K562 (cell line): ENCODE data around the gene CENPC. TPM values are rescaled to one million over a fixed set of nuclear protein-coding genes. Genes with fewer than 3 reads are reported as not detected.

Experiments
- ATF7 ChIP-seq: fragments of 450-650 bp; IDR thresholded peaks from 2 replicates; pipeline ENCODE4 v1.7.1; 2014; ENCODE audit warnings: mild to moderate bottlenecking, moderate library complexity
- BACH1 ChIP-seq: fragments of 200-800 bp; sonication (Bioruptor generic); IDR thresholded peaks from 2 replicates; pipeline ENCODE4 v1.6.1; 2016; ENCODE audit warnings: missing genetic modification characterization, missing compliant biosample characterization
- BCLAF1 ChIP-seq, 2 experiments: fragments of 450-650 bp in 1 of 2; IDR thresholded peaks; 2 replicates each; pipeline ENCODE4 v1.6.1; 2011 to 2017; ENCODE audit warnings: low read depth in 2 of 2, antibody characterized with exemption in 1 of 2, borderline replicate concordance in 1 of 2, low read length in 1 of 2, mild to moderate bottlenecking in 1 of 2, mixed read lengths in 1 of 2; ENCODE audit not compliant: control insufficient read depth in 1 of 2
- CEBPB ChIP-seq: fragments of 450-650 bp; IDR thresholded peaks from 2 replicates; pipeline ENCODE4 v1.6.1; 2016; ENCODE audit warnings: missing genetic modification characterization, missing compliant biosample characterization
- ELF1 ChIP-seq: fragments of 200-800 bp; sonication (Bioruptor generic); IDR thresholded peaks from 2 replicates; pipeline ENCODE4 v1.6.1; 2016; ENCODE audit warnings: missing genetic modification characterization, missing compliant biosample characterization
- ESRRA ChIP-seq: fragments of 450-650 bp; IDR thresholded peaks from 2 replicates; pipeline ENCODE4 v1.6.1; 2014; ENCODE audit warnings: low read depth, mild to moderate bottlenecking, moderate library complexity, borderline replicate concordance
- HSF4 ChIP-seq: fragments of 250-450 bp; sonication (Bioruptor Pico); IDR thresholded peaks from 2 replicates; pipeline ENCODE4 v2.1.2; 2022; ENCODE audit warnings: mild to moderate bottlenecking, moderate library complexity, borderline replicate concordance
- KDM1A ChIP-seq, 2 experiments: fragments of 450-650 bp; IDR thresholded peaks; 2 replicates each; pipeline ENCODE4 v1.6.1; 2016; ENCODE audit warnings: mild to moderate bottlenecking in 2 of 2
- MXI1 ChIP-seq: IDR thresholded peaks from 2 replicates; pipeline ENCODE4 v1.6.1; 2011; ENCODE audit warnings: low read depth, mild to moderate bottlenecking, improper control_type of control experiment, low read length
- SMARCE1 ChIP-seq: fragments of 450-650 bp; IDR thresholded peaks from 2 replicates; pipeline ENCODE4 v1.7.1; 2016; ENCODE audit warnings: mild to moderate bottlenecking
- TAF9B ChIP-seq: fragments of 450-650 bp; IDR thresholded peaks from 2 replicates; pipeline ENCODE4 v1.6.1; 2018; ENCODE audit warnings: mild to moderate bottlenecking; ENCODE audit not compliant: partially characterized antibody
- ZBTB40 ChIP-seq, 2 experiments: fragments of 450-650 bp in 1 of 2; sonication (generic) in 1 of 2; formaldehyde crosslinking in 1 of 2; IDR thresholded peaks; 2 replicates each; pipeline versions ENCODE4 v1.7.1 to v1.9.0; 2016 to 2022; ENCODE audit warnings: inconsistent platforms in 1 of 2, mild to moderate bottlenecking in 1 of 2, missing genetic modification reagents in 1 of 2
- ZEB2 ChIP-seq: fragments of 450-650 bp; IDR thresholded peaks from 2 replicates; pipeline ENCODE4 v1.6.1; 2016
- ZNF766 ChIP-seq: fragments of 200-800 bp; sonication (Bioruptor generic); conservative IDR thresholded peaks from 2 replicates; pipeline ENCODE4 v1.6.1; 2016; ENCODE audit warnings: missing genetic modification characterization, missing compliant biosample characterization
- ZNF830 ChIP-seq: fragments of 250-450 bp; sonication (Bioruptor Pico); IDR thresholded peaks from 2 replicates; pipeline ENCODE4 v1.5.0; 2021; ENCODE audit warnings: mild to moderate bottlenecking
- polyA plus RNA-seq, 8 experiments: library from polyadenylated mRNA; depleted of rRNA in 4 of 8; stranded (reverse) in 5 of 8; unstranded in 3 of 8; fragments of >200 nt; fragmentation: Nextera tagmentation in 2 of 8; fragmentation: Illumina TruSeq in 1 of 8; extraction: Ambion mirVana in 2 of 8; extraction: Trizol in 1 of 8; gene quantifications; 2 replicates each; pipeline versions ENCODE4 v1.2.1 to v1.2.3, GENCODE V29; 2011 to 2014; ENCODE audit warnings: inconsistent platforms in 1 of 8, missing spikeins in 1 of 8
- total RNA-seq, 7 experiments: library from RNA; depleted of rRNA in 6 of 7; stranded (reverse); fragments of >200 nt in 6 of 7; fragmentation: Illumina TruSeq in 2 of 7; extraction: Trizol in 2 of 7; gene quantifications; 2 replicates each; pipeline versions ENCODE4 v1.2.1 to v1.2.3, GENCODE V29; 2011 to 2021; ENCODE audit warnings: low replicate concordance in 1 of 7

Gene CENPC
- total and polyA plus RNA-seq, 9 of the 15 experiments (the other 6 are each of a cell fraction or from before 2014, with no cell fraction given): 18.1 to 48.5 (median 30.8) TPM

GRCh38 chr4:67522851-67523671 is 22.2 kb downstream of the CENPC start (continued):
- TF ChIP-seq BCLAF1 (IDR thresholded peaks at IDR 0.05; ENCODE audit: borderline replicate concordance in 1 of 2, control insufficient read depth in 1 of 2, low read depth in 2 of 2, low read length in 1 of 2) (no peak), HSF4 (CRISPR knock-in tag) (no peak), TAF9B (peak; percentile 52), ELF1 (0 out of 2 replicates have a peak, but pooled peaks have one; percentile 25), BACH1 (peak; percentile 41; the same call in 1 of the 2 replicates), ZNF766 (CRISPR knock-in tag) (no peak), ATF7 (peak; percentile 88), MXI1 (peak; percentile 80; the same call in 1 of the 2 replicates), ZNF830 (CRISPR knock-in tag) (no peak), ZBTB40 (IDR thresholded peaks at IDR 0.05) (no peak; the same call in none of the 2 replicates), ZBTB40 (CRISPR knock-in tag; IDR thresholded peaks at IDR 0.05) (no peak), SMARCE1 (peak; percentile 92), CEBPB (tag) (no peak), KDM1A (IDR thresholded peaks at IDR 0.05) (peak; percentile 12 to 58; a peak in 1 of 4 replicates), ESRRA (no peak), ZEB2 (peak; percentile 19)
